ENCODE data around the gene DMD. TPM values are rescaled to one million over a fixed set of nuclear protein-coding genes. Genes with fewer than 3 reads are reported as not detected.

Gene DMD
- polyA plus RNA-seq, 3 donors = 0.23 TPM; not detected in 2

- no peak overlapping the region for H3K4me3 ChIP-seq (replicated peaks in 1 of 3; ENCODE audit: low read depth in 2 of 3, low read length in 3 of 3)
- H3K4me1 ChIP-seq (ENCODE audit: control insufficient read depth in 1 of 2, insufficient read depth in 2 of 2, low read length in 2 of 2) = no peaks in the 10 kb centered on the region
- Mint-ChIP-seq H3K27me3 (ENCODE audit: low read depth in 3 of 3) (peaks cover 0 to 2% (median 2%) of the 10 kb centered on the region in 3 donors), H3K4me1 (no peaks in the 10 kb centered on the region), H3K36me3 (no peaks in the 10 kb centered on the region), H3K9me3 (peaks cover 0 to 6% (median 0%) of the 10 kb centered on the region in 7 donors), H3K27ac (no peak overlapping the region), H3K4me3 (no peak overlapping the region)
- no peak overlapping the region for H2AFZ ChIP-seq (ENCODE audit: insufficient read depth, low read depth, low read length, poor library complexity, severe bottlenecking)
- H3K36me3 ChIP-seq (replicated peaks in 1 of 2; ENCODE audit: control insufficient read depth in 1 of 2, insufficient read depth in 2 of 2, low read length in 2 of 2) = no peaks in the 10 kb centered on the region
- H4K20me1 ChIP-seq (ENCODE audit: insufficient read depth, low read length) = no peaks in the 10 kb centered on the region
- intact Hi-C loops (cut with micrococcal nuclease) = no loop called here
- DNase-seq = no peak
- WGBS (ENCODE audit: insufficient coverage) = no CpG with 5 or more reads among the region's 3 CpGs
- TF ChIP-seq CTCF (IDR thresholded peaks at IDR 0.05) = no peak
- H3K79me2 ChIP-seq (ENCODE audit: insufficient read depth, low read length) = no peaks in the 10 kb centered on the region
- H3K9ac ChIP-seq (ENCODE audit: insufficient read depth, low read length, poor library complexity, severe bottlenecking) = no peak overlapping the region
- no peaks in the 10 kb centered on the region for H3K27me3 ChIP-seq (ENCODE audit: control insufficient read depth in 2 of 2, insufficient read depth in 2 of 2, low read length in 2 of 2)
- no peak overlapping the region for H3K27ac ChIP-seq (ENCODE audit: low read depth in 1 of 2, low read length in 2 of 2)
- no peak overlapping the region for H3K4me2 ChIP-seq (replicated peaks; ENCODE audit: extremely low read depth, low read length, poor library complexity, severe bottlenecking)
- no peaks in the 10 kb centered on the region for H3K9me3 ChIP-seq (replicated peaks in 1 of 2; ENCODE audit: control insufficient read depth in 1 of 2, insufficient read depth in 1 of 2, low read length in 2 of 2)
Measured at GRCh38 chrX:31397119-31397518, 1814.2 kb downstream of the DMD start.

- Mint-ChIP-seq H3K9me3 (no peaks in the 10 kb centered on the region), H3K27me3 (ENCODE audit: low read depth in 3 of 3) (peaks cover 0 to 2% (median 1%) of the 10 kb centered on the region in 3 donors), H3K36me3 (no peaks in the 10 kb centered on the region), H3K27ac (no peak overlapping the region), H3K4me3 (no peak overlapping the region), H3K4me1 (no peaks in the 10 kb centered on the region)
- TF ChIP-seq CTCF (IDR thresholded peaks at IDR 0.05) = no peak
- Histone ChIP-seq H3K27me3 (ENCODE audit: control insufficient read depth in 2 of 2, insufficient read depth in 2 of 2, low read length in 2 of 2) (no peaks in the 10 kb centered on the region), H2AFZ (ENCODE audit: insufficient read depth, low read depth, low read length, poor library complexity, severe bottlenecking) (no peak overlapping the region), H3K36me3 (replicated peaks in 1 of 2; ENCODE audit: control insufficient read depth in 1 of 2, insufficient read depth in 2 of 2, low read length in 2 of 2) (no peaks in the 10 kb centered on the region), H3K9me3 (replicated peaks in 1 of 2; ENCODE audit: control insufficient read depth in 1 of 2, insufficient read depth in 1 of 2, low read length in 2 of 2) (no peaks in the 10 kb centered on the region), H3K4me1 (ENCODE audit: control insufficient read depth in 1 of 2, insufficient read depth in 2 of 2, low read length in 2 of 2) (no peaks in the 10 kb centered on the region), H3K4me3 (replicated peaks in 1 of 3; ENCODE audit: low read depth in 2 of 3, low read length in 3 of 3) (no peak overlapping the region), H3K4me2 (replicated peaks; ENCODE audit: extremely low read depth, low read length, poor library complexity, severe bottlenecking) (no peak overlapping the region), H3K79me2 (ENCODE audit: insufficient read depth, low read length) (no peaks in the 10 kb centered on the region), H3K9ac (ENCODE audit: insufficient read depth, low read length, poor library complexity, severe bottlenecking) (no peak overlapping the region), H4K20me1 (ENCODE audit: insufficient read depth, low read length) (no peaks in the 10 kb centered on the region), H3K27ac (ENCODE audit: low read depth in 1 of 2, low read length in 2 of 2) (no peak overlapping the region)
- WGBS (ENCODE audit: insufficient coverage) = no CpG with 5 or more reads among the region's 3 CpGs
- no peak for DNase-seq
- intact Hi-C loops (cut with micrococcal nuclease) = no loop called here
Measured at GRCh38 chrX:31392513-31392912, 1818.8 kb downstream of the DMD start.

All from CD14-positive monocyte (primary cell).